Stimulated activated CD8-positive, alpha-beta memory T cell treated with anti-CD3 and anti-CD28 coated beads, Interleukin-12 subunit alpha, Interleukin-12 subunit beta, amount 100 ng/mL, for 24 hours (primary cell): ENCODE data around the gene ATRNL1.

Source experiments
- DNase-seq: peaks from one replicate; pipeline ENCODE4 v3.0.0-alpha.2; 2020; ENCODE audit errors: extremely low read depth

The ATRNL1 gene

GRCh38 chr10:115604627-115605026 lies 511.5 kb downstream of the ATRNL1 start:
- no peak for DNase-seq

- no peak for DNase-seq
Observed at GRCh38 chr10:115606086-115606485, 512.9 kb downstream of the ATRNL1 start.

- no peak for DNase-seq
Observed at GRCh38 chr10:115606741-115607140, 513.6 kb downstream of the ATRNL1 start.

GRCh38 chr10:115624448-115624847 lies 531.3 kb downstream of the ATRNL1 start:
- DNase-seq, result no peak

GRCh38 chr10:115628616-115629015 lies 535.5 kb downstream of the ATRNL1 start:
- no peak for DNase-seq

GRCh38 chr10:115638246-115638645 lies 545.1 kb downstream of the ATRNL1 start:
- no peak for DNase-seq

- DNase-seq, result no peak
Observed at GRCh38 chr10:115649217-115649616, 556.1 kb downstream of the ATRNL1 start.

GRCh38 chr10:115653473-115653872 lies 560.3 kb downstream of the ATRNL1 start:
- DNase-seq, result no peak

GRCh38 chr10:115654961-115655360 lies 561.8 kb downstream of the ATRNL1 start:
- DNase-seq, result no peak

GRCh38 chr10:115657161-115657860 lies 564.1 kb downstream of the ATRNL1 start:
- no peak for DNase-seq

GRCh38 chr10:115659616-115660015 lies 566.5 kb downstream of the ATRNL1 start:
- DNase-seq, result no peak

GRCh38 chr10:115660391-115660790 lies 567.2 kb downstream of the ATRNL1 start:
- DNase-seq, result no peak

GRCh38 chr10:115662422-115662821 lies 569.3 kb downstream of the ATRNL1 start:
- DNase-seq, result no peak

- DNase-seq, result no peak
Observed at GRCh38 chr10:115665549-115665948, 572.4 kb downstream of the ATRNL1 start.

- no peak for DNase-seq
Observed at GRCh38 chr10:115674496-115674895, 581.3 kb downstream of the ATRNL1 start.

- no peak for DNase-seq
Observed at GRCh38 chr10:115696747-115697146, 603.6 kb downstream of the ATRNL1 start.

- DNase-seq, result no peak
Observed at GRCh38 chr10:115706026-115706425, 612.9 kb downstream of the ATRNL1 start.

- DNase-seq, result no peak
Observed at GRCh38 chr10:115706488-115707076, 613.4 kb downstream of the ATRNL1 start.

GRCh38 chr10:115710136-115710535 lies 617.0 kb downstream of the ATRNL1 start:
- no peak for DNase-seq

- no peak for DNase-seq
Observed at GRCh38 chr10:115711306-115711705, 618.1 kb downstream of the ATRNL1 start.

GRCh38 chr10:115720121-115720520 lies 627.0 kb downstream of the ATRNL1 start:
- no peak for DNase-seq

- no peak for DNase-seq
Observed at GRCh38 chr10:115727129-115727528, 634.0 kb downstream of the ATRNL1 start.

- DNase-seq, result no peak
Observed at GRCh38 chr10:115744089-115744488, 650.9 kb downstream of the ATRNL1 start.

GRCh38 chr10:115745943-115746342 lies 652.8 kb downstream of the ATRNL1 start:
- DNase-seq, result no peak
